HG03175 (cell line): ENCODE data around the gene PTPRJ.
"Not testable (repeated sequence)": the region's sequence is repeated elsewhere in the genome, so short reads cannot be mapped to it uniquely, and the experiment has no call there.

ENCODE experiments used
- ATAC-seq: cut with Tn5 transposase; IDR thresholded peaks from one replicate; pipeline ENCODE4 v1.9.1; 2021; ENCODE audit warnings: mild to moderate bottlenecking, moderate library complexity; ENCODE audit not compliant: unreplicated experiment

The PTPRJ gene

DNA sequence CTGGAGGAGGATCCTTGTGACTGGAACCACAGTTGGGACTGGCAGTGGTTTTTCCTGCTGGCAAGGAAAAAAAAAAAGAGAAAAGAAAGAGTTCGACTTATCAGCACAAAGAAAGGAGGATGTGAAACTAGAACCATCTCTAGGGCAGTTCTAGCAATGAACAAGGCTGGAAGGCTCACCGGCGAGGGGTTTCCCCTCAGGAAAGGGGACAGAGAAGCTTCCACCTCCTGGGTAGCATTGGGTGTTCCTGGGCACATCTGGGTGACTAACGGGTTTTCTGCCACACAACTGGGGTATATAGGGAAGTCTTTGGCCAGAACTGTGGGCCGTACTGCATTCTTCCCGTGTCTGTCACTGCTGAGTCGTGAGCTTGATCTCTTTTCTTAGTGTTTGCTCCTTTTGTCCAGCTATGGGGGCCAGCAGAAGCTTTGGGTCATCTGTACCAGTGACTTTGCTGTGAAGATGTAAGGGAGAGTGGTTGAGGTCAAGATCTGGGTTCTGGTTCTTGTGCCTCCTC, 126.9 kb downstream of the PTPRJ start:
- peak; percentile 80 for ATAC-seq

DNA sequence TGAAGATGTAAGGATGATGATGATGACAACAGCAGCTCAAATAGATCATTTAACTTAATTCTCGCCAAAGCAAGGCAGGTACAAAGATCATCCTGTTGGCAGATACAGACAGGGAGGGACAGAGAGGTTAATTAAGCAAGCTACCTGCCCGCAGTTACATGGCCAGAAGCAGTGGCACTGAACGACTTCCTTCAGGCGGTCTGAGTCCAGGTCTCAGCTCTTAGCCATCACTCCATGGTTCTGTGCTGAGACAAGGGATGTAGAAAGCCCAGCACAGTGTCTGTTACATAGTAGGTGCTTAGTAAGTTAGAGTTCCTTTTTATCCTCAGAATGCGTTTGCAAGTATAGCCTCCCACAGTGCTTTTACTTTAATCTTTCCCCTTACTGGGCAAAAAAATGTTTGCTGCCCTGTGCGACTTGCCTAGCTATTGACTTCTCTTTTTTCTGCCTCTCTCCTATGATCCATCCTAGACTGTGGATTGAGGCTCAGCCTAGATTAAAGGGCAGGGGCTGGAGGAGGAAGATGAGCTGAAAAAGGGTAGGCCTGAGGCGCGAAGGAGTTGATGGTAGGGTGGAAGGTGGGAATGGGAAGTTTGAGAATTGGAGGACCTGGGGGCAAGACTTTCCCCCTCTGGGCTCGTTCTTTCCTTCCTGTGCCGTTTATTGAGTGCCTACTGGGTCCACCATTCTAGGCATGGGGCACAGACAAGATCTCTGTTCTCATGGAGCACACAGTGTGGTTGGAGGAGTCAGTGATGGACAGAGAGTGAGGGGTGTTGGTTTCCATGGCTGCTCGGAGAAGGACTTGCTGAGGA, 128.1 kb downstream of the PTPRJ start:
- ATAC-seq = no peak

DNA sequence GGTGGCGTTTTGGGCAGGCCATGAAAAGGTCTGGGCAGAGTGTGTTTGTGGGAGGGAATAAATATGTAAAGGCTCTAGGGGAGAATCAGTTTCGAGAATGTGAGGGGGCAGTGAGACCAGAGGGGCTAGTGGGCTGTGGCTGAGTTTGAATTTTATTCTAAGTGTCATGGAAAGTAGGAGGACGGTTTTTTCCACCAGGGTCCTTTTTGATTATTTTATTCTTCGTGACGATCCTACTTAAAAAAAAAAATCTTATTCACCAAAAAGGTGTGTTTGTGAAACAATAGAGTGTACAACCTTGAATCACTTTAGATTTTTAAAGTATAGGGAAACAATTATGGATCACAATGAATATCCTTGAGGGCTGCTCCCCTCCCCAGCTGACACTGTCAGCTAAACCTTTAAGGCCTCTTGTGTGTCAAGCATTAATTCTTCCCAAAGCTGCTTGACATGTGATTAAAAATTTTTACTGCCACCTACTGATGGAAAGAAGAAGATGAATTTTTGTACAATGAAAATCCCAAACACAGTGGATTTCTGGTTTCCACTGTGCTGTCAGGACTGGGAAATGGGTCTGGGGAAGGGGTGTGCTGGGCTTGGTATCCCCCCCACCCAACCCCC, 128.8 kb downstream of the PTPRJ start:
- ATAC-seq = no peak

DNA sequence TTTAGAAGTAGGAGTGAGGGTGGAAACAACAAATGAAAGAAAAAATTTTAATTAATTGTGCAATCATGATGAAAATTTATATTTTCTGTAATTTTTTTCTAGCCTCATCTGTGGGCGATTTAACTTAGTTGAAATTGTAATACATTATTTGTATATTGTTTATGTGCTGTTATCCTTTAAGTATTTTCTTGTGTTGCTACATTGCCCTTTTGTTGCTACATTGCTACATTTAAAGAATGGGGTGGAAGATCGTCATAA, 130.1 kb downstream of the PTPRJ start:
- no peak for ATAC-seq

DNA sequence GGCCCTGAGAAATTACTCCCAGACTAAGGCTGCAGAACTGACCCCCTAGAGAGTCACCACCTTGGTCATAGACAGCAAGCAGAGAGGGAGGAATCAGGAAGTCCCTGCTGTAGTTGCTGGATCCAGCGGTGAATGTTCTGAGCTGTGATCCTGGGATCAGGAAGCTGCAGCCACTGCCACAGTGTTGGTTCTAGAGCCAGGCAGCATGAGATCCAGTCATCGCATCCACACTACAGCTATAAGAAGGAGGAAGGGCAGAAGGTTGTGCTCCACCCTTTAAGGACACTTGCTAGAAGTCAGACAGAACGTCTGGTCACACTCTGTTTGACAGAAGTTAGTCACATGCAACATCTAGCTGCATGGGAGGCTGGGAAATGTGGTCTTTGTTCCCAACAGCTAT, 131.5 kb downstream of the PTPRJ start:
- no peak for ATAC-seq

DNA sequence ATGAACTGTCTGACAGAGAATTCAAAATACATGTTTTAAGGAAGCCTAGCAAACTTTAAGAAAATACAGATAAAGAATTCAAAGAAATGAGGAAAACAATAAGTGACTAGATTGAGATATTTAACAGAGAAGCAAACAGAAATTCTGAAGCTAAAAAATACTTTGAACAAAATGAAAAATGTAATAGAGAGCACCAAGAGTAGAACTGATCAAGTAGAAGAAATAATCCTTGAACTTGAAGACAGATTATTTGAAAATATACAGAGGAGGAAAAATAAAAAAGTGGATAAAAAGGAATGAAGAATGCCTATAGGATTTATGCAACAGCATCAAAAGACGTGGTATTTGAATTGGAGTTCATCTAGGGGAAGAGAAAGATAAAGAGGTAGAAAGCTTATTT, 134.4 kb downstream of the PTPRJ start:
- ATAC-seq = no peak

DNA sequence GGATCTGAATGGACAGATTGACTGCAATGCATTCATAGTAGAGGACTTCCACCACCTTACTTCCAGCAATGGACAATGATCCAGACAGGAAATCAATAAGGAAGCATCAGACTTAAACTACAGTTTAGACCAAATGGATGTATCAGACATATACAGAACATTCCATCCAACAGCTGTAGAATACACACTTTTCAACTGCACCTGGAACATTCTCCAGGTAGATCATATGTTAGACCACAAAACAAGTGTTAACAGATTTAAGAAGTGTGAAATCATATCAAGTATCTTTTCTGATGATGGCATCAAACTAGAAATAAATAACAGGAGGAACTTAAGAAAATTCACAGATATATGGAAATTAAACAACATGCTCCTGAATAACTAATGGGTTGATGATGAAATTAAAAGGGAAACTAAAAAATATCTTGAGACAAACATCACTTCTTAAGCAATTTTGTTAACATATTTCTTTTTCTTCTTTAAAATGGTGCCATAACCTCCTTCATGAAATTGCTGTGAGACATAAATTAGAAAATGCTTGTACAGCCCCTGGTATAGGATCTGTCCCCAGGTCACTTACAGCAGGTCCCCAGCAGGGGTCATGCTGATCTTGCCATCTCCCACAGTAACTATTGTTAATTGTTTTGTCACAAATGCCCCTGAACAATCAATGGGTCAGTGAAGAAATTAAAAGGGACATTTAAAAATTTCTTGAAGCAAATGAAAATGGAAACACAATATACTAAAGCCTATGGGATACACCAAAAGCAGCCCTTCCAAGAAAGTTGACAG, 136.3 kb downstream of the PTPRJ start:
- ATAC-seq = no peak

DNA sequence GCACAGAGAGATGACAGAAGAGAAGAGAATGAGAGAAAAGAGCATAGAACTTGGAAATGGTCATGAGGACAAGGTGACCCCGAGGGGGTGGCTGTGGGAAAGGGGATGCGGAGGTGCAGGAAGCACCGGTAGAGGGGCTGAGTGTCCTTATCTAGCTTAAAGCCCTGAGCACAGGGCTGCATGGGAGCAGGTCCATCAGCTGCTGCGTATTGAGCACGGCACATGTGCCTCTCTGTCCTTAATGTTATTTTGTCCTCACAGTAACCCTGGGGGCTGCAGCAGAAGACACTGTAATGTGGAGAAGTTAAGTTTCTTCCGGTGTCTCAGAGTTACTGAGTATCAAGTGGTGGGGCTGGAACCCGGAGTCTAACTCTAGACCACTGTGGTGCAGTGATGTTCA, 141.9 kb downstream of the PTPRJ start:
- no peak for ATAC-seq

DNA sequence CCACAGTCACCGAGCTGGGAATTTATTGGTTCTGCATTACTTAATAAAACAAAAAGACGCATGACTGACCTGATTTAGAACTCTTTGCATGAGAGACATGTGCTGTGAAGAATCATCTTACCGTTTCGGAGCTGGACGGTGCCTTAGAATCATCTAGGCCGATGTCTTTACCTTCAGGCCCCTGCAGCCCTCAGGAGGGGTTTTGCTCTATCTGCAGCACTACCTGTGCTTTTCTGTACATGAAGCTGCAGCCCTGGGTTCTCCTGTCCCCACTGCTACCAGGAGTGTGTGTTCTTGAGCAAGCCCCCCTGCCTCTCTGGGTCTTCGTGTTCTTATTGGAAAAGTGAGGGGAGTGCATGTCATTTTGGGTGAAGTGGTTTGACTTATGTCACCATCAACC, 142.3 kb downstream of the PTPRJ start:
- ATAC-seq = no peak

DNA sequence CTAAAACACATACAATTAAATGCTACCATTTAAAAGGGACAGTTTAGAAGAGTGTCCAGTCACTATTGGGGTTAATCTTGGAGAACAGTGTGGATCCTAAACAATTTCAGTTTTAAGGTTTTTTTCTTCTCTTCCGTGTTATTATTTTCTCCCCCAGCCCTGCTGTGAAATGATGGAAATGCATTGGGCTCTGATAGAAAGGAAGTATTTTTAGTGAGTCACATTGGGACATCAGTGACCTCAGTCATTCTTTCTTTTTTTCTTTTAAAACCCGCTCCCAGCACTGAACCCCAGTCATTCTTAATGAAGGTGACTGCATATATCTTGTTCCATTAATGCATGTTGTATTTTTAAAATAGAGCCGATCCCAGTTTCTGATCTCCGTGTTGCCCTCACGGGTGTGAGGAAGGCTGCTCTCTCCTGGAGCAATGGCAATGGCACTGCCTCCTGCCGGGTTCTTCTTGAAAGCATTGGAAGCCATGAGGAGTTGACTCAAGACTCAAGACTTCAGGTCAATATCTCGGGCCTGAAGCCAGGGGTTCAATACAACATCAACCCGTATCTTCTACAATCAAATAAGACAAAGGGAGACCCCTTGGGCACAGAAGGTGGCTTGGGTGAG, 143.0 kb downstream of the PTPRJ start:
- no peak for ATAC-seq

DNA sequence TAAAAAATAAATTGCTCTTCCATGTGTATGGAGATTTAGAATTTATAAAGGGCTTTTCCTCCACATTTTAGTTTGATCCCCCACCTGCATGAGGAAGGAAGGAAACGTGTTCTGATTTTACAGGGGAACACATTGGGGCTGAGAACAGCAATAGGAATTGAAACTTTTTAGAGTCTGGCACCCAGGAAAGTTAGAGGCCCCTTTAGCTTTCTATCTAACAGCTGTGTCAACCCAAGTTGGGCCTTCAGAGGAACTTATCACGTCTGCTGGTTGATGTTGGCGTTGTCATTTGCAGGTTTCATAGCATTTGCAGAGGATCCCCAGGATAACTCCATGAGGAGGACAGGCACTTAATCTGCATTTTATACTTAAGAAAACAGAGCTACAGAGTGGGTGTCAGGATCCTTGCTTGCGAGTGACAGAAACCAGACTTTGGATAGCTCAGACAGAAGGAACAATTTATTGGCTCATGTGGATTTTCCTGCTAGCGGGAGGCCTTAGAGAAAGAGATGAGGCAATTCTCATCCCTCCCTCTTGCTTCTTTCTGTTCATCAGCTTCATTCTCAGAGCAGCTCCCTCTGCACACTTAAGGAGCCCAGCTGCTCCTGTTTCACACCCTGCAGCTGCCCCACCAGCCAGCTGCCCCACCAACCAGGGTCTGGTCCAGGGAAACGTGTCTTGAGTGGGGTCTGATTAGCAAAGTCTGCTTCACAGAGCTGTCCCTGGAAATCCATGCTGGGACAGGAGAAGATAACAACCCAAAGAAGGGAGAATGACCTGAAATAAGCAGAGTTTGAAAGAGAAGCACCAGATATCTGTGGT, 143.8 kb downstream of the PTPRJ start:
- no peak for ATAC-seq

DNA sequence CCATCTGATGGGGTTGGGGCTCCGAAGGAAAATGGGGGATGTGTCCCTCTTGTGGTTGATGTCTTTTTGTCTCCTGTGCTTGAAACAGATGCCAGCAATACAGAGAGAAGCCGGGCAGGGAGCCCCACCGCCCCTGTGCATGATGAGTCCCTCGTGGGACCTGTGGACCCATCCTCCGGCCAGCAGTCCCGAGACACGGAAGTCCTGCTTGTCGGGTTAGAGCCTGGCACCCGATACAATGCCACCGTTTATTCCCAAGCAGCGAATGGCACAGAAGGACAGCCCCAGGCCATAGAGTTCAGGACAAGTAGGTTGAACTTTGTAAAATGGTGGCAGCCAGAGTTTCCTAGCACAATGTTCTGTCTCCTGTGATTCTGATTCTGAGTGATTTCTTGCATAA, 144.5 kb downstream of the PTPRJ start:
- ATAC-seq = no peak

DNA sequence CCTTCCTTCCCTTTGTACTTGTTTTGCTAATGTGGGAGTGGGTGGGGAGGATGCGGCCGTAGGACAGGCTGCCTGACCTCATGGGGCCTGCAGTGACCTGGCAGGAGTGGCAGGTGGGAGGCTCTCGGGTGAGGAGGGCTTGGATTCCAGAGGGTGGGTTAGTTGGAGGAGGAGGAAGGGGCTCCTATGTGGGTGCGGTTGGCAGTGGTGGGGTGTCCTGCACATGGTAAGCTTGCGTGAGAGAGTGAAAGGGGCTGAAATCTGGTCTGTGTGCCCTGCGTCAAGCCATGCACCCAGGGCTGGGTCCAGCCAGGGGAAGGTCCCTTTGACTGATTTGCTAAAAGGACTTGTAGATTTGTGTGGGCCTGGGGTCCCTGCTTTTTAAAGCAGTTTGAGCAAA, 145.5 kb downstream of the PTPRJ start:
- ATAC-seq = no peak

DNA sequence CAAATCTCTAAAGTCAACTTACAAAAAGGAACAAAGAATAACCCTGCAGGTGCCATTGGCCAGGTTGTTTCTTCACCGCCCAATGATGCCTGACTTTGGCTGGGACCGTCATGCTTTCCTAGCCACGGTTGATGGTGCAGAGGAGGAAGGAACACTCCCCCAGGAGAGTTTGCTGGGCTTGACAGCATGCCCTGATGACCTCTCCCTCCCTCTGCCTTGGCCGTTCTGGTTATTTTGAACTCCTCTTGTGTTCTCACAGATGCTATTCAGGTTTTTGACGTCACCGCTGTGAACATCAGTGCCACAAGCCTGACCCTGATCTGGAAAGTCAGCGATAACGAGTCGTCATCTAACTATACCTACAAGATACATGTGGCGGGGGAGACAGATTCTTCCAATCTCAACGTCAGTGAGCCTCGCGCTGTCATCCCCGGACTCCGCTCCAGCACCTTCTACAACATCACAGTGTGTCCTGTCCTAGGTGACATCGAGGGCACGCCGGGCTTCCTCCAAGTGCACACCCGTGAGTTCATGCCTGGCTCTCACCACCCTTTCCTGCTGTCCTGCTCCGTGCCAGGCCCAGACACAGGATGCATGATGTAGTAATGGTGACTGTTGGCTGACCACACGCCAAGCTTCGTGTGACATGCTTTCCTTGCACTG, 147.3 kb downstream of the PTPRJ start:
- ATAC-seq = no peak

DNA sequence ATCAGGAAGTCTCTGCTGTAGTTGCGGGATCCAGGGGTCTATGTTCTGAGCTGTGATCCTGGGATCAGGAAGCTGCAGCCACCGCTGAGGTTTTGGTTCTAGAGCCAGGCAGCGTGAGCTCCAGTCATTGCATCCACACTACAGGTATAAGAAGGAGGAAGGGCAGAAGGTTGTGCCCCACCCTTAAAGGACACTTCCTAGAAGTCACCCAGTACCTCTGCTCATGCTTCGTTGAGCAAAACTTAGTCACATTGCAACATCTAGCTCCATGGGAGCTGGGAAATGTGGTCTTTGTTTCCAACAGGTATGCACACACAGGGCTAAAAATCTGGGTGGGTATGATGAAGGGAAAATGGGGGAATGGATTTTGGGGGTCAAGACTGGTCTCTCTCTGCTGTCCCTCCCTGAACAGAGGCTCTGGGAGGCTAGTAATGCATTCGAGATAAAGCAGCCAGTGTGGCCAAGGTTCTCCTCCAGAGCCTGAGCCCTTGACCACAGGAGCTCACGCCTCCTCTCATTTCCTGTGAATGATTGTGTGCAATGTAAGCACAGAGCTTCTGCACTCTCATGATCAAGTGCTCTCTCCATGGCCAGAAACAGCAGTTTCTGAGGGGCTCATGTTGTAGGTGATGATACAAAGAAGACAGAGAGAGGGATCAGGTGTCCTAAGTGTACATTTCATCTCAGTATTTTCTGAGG, 149.5 kb downstream of the PTPRJ start:
- no peak for ATAC-seq

DNA sequence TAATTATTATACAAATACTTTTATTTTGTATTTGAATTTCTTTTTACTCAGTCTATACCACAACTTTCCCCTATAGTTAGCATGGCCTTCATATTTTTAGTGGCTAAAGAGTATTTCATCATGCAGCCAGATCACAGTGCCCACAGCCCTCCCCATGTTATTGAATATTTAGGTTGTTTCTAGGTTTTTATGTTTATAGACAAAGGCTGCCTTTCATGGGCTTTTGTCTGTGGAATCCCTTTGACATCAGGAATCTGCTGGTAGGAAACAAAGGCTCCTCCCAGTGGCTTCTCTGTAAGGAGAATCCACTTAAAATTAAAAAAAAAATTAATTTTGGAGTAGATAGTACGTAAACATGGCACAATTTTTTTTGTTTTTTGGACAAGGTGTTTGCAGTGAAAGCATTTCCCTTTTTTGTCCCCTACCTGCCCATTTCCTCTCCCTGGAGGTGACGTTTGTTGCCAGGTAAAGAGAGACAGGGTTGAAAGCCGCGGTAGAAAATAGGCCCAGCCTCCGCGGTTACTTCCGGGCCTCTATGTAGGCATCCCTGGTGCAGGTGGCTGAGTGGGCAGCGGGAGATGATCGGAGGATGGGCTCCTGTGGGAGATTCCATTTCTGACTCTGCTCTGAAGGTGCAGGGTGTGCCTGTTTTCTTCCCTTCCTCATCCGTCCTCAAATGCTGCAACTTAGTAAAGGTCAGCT, 154.0 kb downstream of the PTPRJ start:
- no peak for ATAC-seq

DNA sequence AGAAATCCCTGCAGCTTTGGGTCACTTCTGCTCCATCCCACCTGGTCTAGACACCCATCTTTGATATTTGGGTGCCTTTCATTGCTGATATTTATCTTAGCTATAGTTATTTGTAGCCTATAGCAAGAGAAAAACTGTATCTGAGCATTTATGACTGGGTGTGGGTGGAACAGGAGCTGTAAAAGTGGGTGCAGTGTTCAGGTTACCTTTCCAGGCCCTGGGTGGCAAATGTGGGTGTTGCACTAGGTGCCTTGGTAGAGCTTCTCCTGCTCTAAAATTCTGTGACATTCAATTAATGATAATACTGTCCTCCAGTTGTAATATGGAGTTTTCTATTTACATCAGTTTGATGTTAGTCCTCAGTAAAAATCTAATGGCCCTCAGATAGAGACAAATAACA, 157.9 kb downstream of the PTPRJ start:
- ATAC-seq = no peak

DNA sequence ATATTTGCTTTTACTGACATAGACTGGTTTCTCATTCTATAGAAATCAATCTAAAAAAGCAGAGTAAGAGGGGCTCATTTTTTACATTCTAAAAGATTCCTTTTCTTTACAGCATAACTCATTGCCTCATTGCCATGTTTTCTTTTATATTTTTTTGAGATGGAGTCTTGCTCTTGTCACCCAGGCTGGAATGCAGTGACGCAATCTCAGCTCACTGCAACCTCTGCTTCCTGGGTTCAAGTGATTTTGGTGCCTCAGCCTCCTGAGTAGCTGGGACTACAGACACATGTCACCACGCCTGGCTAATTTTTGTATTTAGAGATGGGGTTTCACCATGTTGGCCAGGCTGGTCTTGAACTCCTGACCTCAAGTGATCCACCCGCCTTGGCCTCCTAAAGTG, 159.5 kb downstream of the PTPRJ start:
- not testable (repeated sequence) for ATAC-seq
